NCI-H2171 (cell line): ENCODE data around the gene ARFRP1.

Experiments
- DNase-seq: peaks from one replicate; lab custom pipeline; 2025; lab: John Stamatoyannopoulos, UW

Gene ARFRP1

DNA sequence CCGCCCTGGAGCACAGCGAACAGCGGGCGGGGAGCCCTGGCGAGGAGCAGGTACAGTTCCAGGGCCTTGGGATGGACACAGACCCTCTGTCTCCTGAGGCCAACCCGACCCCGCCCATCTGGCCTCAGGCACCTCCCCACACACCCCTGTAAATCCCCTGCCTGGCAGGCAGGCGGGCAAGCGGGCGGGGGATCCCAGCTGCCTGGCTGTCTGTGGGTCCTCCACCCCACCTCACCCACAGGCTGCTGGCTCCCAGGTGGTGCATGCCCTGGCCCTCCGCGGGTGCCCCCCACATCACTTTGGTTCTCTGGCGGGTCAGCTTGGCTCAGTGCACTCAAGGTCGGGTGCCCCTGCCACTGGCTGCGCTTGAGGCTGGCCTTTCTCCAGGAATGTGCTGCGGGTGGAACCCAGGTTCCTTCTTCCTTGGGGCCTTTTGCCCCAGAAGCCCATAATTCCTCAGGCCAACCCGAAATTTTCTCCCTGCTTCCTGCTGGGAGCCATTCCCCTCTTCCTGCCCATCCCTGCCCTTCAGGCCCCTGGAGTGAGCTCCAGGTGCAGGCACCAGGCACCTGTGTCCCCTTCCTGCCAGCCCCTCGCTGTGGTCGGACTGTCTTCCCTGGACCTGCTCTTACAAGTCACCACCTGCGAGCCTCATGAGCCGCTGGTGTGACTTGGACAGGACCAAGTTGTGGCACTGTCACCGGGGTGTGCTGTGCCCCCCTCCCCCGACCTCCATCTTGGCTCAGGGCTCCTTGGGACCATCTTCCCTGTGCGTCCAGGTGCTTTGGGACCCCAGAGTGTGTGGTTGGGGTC is 16.7 kb downstream of the ARFRP1 start:
- DNase-seq, result no peak

DNA sequence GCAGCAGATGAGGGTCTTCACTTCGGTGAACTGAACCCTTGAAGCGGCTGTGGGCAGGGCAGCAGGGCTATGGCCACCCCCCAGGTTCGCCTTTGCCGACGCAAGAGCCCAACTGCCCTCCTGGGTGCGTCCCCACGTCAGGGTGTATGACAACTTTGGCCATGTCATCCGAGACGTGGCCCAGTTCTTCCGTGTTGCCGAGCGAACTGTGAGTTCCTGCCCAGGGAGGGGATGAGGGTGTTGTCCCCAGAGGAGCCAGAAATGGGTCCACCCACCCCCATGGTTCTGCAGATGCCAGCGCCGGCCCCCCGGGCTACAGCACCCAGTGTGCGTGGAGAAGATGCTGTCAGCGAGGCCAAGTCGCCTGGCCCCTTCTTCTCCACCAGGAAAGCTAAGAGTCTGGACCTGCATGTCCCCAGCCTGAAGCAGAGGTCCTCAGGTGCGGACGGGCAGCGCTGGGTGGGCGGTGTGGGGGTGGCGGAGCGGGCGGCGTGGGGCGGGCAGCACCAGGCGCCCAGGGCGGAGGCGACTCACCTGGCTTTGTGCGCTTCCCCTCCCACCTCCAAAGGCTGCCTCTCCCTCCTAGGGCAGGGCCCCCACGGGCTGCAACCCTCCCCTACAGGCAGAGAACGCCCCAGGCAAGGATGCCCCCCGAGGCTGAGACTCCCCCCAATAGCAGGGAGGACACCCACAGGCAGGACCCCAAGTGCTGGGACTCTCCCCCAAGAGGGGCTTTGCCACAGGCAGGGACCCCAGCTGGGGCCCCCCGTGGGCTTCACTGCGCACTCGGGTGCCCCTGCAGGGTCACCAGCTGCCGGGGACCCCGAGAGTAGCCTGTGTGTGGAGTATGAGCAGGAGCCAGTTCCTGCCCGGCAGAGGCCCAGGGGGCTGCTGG is 17.5 kb downstream of the ARFRP1 start:
- DNase-seq, result no peak

DNA sequence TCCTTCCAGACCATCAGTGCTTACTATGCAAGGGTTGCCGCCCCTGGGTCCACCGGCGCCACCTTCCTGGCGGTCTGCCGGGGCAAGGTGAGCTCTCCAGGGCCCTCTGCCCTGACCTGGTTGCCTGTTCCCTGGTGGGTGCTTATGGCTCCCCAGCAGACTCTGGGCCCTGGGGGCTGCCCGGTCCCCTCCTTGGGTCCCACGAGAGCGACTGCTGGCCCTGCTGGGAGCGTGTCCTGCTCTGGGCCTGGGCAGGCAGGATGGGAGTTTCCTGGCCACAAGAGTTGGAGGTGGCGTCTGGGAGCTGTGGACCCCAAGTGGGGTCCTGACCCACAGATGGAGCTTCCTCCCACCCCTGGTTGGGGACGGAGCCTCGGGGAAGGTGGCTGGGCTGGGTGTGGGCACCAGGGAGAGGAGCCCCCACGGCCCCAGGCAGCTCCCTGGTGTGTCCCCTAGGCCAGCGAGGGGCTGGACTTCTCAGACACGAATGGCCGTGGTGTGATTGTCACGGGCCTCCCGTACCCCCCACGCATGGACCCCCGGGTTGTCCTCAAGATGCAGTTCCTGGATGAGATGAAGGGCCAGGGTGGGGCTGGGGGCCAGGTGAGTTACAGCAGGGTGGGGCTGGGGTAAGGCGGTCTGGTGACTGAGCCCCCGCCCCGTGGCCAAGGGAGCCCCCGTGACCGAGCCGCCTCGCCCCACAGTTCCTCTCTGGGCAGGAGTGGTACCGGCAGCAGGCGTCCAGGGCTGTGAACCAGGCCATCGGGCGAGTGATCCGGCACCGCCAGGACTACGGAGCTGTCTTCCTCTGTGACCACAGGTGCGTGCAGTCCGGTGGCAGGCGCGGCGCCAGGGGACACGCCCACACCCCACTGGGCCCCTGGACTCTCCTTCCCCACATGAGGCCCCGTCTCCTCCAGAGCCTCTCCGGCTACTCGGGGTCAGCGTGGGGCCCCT is 18.5 kb downstream of the ARFRP1 start:
- no peak for DNase-seq

- no peak for DNase-seq
Measured at GRCh38 chr20:63688228-63689045, 19.3 kb downstream of the ARFRP1 start.

DNA sequence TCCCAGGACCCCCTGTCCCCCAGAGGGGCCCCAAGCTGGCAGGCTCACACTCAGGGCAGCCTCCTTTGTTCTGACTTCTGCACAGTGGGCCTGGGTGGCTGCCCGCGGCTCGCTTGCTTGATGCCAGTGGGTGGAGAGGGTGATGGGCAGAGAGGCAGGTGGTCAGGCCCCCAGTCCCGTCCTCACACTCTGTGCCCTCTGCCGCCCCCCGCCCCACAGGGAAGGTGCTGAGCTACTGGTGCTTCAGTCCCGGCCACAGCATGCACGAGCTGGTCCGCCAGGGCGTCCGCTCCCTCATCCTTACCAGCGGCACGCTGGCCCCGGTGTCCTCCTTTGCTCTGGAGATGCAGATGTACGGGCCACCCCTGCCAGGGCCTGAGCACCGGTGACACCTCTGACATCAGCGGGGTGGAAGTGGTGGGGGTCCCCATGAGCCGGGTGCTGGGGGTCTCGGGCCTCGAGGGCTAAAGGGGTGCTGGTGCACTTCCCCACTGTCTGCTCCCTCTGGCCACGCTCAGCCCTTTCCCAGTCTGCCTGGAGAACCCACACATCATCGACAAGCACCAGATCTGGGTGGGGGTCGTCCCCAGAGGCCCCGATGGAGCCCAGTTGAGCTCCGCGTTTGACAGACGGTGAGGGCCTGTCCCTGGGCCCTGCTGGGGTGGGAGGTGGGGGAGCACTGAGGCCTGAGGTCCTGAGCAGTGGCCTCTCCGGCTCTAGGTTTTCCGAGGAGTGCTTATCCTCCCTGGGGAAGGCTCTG is 20.2 kb downstream of the ARFRP1 start:
- no peak for DNase-seq

DNA sequence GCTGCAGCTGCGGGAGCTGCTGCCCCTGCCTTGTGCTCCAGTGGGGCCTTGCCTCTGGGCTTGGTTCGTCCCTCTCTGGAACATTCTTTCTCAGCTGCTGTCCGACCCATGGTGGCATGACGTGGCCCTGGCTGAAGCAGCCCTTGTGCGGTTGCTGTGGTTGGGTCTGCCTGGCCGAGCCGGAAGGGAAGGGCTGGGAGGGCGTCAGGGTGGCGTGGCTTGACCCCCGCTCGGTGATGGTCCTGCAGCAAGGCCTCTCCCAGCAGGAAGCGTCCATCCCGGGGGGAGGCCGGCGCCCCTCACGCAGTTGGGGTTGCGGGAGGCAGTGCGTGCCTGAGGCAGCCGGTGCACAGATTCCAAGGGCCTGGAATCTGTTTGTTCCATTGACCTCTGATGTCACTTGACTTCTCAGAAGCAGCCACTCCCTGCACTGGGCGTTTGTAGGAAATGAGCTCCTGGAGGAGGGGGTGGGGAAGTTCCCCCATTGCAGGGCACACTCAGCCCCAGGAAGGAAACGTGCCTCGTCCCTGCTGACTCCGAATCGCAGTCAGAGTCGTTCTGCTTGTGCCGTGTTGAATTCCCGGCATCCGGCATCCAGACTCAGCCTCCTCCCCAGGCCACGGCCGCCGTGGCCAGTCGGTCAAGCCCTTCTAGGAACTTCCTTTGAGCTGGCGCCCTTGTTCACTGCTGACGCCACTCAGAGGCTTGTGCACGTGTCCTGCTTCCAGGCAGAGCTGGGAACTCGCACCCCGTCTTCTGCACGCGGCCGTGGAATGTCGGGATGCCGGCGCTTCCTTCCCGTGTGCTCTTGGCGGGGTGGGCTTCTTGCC is 21.1 kb downstream of the ARFRP1 start:
- DNase-seq, result no peak

DNA sequence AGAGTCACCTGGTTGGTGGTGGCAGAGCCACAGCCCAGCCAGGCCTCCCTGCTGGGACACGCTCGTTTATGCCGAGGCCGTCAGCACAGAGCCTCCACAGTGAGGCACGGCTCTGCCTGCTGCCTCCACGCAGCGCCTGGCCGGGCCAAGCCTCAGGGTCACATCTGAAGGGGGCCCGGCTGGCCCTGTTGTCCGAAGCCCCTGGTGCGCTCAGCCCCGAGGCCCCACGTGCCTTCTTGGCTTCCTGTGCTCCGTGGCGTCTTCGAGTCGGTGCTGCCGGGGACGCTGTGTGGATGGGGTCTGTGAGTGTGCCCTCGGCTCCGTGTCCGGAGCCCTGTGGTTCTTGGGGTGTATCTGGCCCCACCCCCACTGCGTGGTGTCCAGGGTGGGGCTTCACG is 21.7 kb downstream of the ARFRP1 start:
- DNase-seq, result no peak

DNA sequence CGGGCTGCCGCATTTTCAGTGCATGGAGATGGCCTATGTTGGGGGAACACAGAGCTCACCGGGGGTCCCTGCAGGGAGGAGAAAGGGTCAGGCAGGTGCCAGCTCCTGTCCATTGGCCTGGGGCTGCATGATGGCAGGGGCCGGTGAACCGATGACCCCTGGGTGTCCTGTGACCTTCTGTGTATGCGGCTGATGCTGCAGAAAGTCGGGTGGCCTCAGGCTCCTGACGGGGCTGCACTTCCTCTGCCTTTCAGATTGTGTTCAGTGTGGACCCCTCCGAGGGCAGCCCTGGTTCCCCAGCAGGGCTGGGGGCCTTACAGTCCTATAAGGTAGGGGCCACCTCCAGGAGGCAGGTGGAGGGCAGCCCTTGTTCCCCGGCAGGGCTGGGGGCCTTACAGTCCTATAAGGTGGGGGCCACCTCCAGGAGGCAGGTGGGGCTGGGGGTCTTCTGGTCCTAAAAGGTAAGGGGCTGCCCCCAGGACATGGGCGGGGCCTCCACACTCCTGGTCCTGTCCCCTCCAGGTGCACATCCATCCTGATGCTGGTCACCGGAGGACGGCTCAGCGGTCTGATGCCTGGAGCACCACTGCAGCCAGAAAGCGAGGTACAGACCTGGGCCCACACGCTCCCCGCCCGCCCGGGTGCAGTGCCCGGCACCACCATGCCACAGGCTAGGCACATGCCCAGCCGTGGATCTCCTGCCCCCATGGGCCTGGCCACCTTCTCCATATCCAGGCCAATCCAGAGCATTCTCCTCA is 22.3 kb downstream of the ARFRP1 start:
- no peak for DNase-seq

DNA sequence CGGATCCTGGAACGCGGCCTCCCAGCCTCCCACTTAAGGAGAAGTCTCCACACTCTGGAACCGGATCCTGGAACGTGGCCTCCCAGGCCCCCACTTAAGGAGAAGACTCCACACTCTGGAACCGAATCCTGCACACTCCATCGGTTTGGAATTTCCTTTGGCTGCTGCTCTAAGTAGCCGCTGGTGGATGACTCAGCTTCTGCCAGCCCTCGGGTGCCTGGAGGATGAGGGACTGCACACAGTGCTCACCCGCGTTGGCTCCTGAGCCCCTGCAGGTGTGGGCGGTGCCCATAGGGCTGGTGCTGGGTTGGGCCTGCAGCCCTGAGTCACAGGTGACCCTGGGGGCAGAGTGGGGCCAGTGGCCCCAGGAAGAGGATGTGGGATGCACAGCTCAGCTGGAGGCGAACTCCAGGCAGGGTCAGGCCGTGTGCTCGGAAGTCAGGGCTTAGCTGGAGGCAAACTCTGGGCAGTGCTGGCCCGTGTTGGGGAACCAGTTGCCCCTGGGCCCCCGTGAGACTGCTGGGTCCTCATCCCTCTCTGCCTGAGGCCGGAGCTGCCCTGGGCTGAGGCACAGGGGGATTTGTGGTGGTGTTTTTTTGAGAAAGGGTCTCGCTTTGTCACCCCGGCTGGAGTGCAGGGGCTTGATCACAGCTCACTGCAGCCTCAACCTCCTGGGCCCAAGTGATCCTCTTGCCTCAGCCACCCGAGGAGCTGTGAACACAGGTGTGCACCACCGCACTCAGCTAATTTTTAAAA is 25.2 kb downstream of the ARFRP1 start:
- no peak for DNase-seq

DNA sequence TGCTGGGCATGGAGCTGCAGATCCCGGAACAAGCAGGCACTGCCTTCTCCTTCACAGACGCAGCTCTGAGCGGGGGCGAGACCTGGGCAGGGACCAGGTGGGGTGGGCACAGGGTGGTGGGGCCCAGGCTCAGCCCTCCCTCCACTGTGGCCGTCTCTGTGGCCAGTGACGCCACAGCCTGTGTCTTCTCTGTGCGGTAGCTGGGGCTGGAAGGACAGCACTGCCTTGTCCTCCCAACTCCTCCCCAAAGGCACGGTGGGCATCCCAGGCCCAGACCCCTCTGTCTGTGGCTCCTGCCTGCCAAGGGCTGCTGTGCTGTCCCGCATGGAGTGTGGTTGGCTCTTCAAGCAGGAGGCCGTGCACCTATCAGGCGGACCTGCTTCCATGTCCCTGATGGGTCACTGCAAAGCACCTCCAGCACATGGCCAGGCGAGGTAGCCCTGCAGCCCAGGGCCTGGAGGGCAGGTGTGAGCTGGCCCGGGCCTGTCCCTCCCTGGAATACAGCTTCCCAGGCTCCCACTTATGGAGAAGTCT is 26.1 kb downstream of the ARFRP1 start:
- DNase-seq, result no peak

DNA sequence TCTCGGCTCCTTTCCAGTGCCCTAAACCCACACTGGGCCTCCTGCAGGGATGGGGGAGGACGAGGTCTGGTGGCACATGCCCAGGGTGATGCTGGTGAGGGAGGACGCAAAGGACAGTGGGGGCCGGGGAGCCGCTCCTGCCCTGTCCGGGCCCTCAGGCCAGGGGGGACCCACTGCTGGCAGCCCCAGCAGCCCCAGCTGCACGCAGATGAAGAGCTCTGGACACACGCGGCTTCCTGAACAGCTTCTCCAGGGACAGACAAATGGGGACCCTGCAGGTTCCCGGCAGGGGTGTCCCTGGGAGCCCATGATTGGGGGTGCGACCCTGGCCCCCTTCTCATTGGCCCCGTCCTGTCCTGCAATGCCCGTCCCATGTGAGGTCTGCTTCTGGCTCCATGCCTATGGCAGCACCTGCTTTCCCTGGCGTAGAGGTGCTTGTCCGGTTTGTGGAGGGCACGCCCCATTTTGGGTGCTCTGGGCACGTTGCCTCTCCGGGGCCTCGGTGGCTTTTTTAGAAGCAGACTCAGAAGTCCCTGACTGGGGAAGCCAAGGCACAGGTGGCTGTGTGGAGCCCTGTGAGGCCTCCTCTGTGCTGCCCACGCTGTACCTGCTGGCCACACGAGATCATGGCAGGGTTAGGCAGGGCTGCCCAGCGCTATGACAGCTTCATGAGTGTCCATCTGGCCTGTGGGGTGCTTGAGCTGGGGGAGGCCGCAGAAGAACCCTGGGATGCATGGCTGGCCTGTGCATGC is 26.7 kb downstream of the ARFRP1 start:
- no peak for DNase-seq

DNA sequence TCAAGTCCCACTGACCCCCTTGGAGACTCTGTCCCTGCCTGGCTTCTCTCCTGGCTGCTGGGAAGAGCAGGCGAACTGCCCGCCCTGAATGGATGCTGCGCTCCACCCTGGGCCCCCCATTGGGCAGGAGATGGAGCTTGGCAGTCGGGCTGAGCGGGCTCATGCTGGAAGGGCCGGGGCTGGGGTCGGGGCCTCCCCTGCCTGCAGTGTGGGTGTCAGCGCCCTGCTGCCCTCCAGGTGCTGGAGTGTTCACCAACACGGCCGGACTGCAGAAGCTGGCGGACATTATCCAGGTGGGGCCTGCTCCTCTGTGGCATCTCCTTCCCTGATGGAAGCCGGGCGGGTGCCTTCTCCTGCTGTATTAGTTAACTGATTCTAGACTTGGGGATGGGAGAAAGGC is 27.3 kb downstream of the ARFRP1 start:
- DNase-seq, result no peak

- no peak for DNase-seq
Measured at GRCh38 chr20:63679799-63680305, 27.9 kb downstream of the ARFRP1 start.

DNA sequence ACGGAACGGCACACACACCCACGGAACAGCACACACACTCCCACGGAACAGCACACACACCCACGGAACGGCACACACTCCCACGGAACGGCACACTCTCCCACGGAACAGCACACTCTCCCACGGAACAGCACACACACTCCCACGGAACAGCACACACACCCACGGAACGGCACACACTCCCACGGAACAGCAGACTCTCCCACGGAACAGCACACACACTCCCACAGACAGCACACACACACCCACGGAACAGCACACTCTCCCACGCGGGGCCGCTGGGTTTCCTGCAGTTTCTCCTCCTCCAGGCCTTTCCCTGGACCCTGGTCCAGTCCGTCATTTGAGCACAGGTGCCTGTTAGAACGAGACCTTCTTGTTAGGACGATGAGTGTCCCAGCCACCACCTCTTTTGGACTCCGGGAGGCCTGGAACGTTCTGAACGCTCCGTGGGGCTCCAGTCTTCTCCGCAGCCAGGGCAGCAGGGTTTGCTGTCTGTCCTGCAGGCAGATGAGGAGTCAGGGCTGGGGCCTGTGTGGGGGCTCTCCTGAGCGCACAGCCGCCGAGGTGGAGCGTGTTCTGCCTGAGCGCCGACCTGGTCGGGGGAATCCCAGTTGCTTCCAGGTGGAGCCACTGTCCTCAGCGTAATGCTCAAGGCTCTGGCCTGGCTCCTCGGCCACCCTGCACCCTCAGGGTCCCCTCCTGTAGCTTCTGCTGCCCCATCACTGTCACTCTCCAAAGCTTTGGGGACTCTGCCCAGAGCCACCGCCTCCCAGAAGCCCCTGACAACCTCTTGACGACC is 28.9 kb downstream of the ARFRP1 start:
- no peak for DNase-seq

GRCh38 chr20:63678071-63678470 is 29.7 kb downstream of the ARFRP1 start:
- no peak for DNase-seq
